Measurements from ENCODE around the gene CHRND. TPM values are rescaled to one million over a fixed set of nuclear protein-coding genes. Genes with fewer than 3 reads are reported as not detected.

CHRND gene
- total and polyA plus RNA-seq, 2 of the 8 experiments (the other 6 are each of a cell fraction or from before 2014, with no cell fraction given): 0.24 TPM; not detected in 1

DNA sequence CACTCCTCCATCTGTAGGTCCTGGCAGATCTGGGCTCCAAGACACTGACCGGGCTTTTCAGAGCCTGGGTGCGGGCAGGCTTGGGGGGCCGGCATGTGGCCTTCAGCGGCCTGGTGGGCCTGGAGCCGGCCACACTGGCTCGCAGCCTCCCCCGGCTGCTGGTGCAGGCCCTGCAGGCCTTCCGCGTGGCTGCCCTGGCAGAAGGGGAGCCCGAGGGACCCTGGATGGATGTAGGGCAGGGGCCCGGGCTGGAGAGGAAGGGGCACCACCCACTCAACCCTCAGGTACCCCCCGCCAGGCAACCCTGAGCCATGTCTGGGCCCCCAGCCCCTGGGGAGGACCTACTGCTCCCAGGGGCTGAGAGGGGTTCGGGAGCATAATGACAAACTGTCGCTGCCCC lies 761 bp upstream of the CHRND start:
- H4K8ac ChIP-seq (ENCODE audit: extremely low read depth, insufficient read depth, low read length): no peak overlapping the region; the same call in 1 of the 2 replicates
- no peak overlapping the region for H3K23ac ChIP-seq (ENCODE audit: insufficient read length)
- H4K91ac ChIP-seq (replicated peaks; ENCODE audit: insufficient read length, low read length): no peak overlapping the region
- no peak overlapping the region for H3K14ac ChIP-seq (ENCODE audit: insufficient read length)
- peaks cover 3 to 4% of the 10 kb centered on the region in 2 experiments for H4K20me1 ChIP-seq (replicated peaks in 1 of 2; ENCODE audit: control insufficient read depth in 1 of 2, insufficient read depth in 2 of 2, low read length in 2 of 2)
- peaks cover 19 to 48% (median 37%) of the 10 kb centered on the region in 4 experiments for H3K27me3 ChIP-seq (replicated peaks in 1 of 4; ENCODE audit: control insufficient read depth in 3 of 4, extremely low read depth in 1 of 4, insufficient read depth in 3 of 4, low read length in 3 of 4)
- no peak overlapping the region for H3K18ac ChIP-seq (ENCODE audit: extremely low read depth, low read length)
- H2BK15ac ChIP-seq (ENCODE audit: low read length): no peak overlapping the region
- no peak overlapping the region for H3K4me2 ChIP-seq (ENCODE audit: insufficient read depth in 1 of 2, low read depth in 2 of 2, low read length in 2 of 2)
- H3K36me3 ChIP-seq (ENCODE audit: control insufficient read depth in 2 of 4, insufficient read depth in 4 of 4, low read length in 3 of 4): no peaks in the 10 kb centered on the region
- no peak overlapping the region for H3K4ac ChIP-seq (replicated peaks; ENCODE audit: insufficient read length, low read depth, low read length)
- H3K9ac ChIP-seq (replicated peaks in 1 of 4; ENCODE audit: extremely low read depth in 1 of 4, low read depth in 3 of 4, low read length in 3 of 4): no peak overlapping the region
- H3K9me3 ChIP-seq (ENCODE audit: insufficient read depth in 2 of 2, low read depth in 1 of 2, low read length in 1 of 2): no peaks in the 10 kb centered on the region
- WGBS, 2 experiments (ENCODE audit: extremely low coverage in 1 of 2, insufficient coverage in 1 of 2, insufficient read length in 1 of 2, insufficient replicate concordance in 2 of 2, low coverage in 1 of 2, low lambda C conversion rate in 2 of 2, missing lambda C conversion rate in 1 of 2): 78% methylated on average over 7 of the region's 14 CpGs; no CpG with 5 or more reads in 1 of the 2 experiments
- H3K79me1 ChIP-seq (ENCODE audit: low read depth, low read length): no peaks in the 10 kb centered on the region
- no peak overlapping the region for H2AFZ ChIP-seq (ENCODE audit: low read length)
- H2BK120ac ChIP-seq (replicated peaks; ENCODE audit: low read depth, low read length): no peak overlapping the region
- no peak for DNase-seq (ENCODE audit: low read depth in 1 of 2, low spot score in 2 of 2)
- H2AK5ac ChIP-seq (ENCODE audit: low read depth, low read length): no peak overlapping the region
- H2BK5ac ChIP-seq (ENCODE audit: low read depth, low read length): no peak overlapping the region
- H2BK20ac ChIP-seq (ENCODE audit: low read length): no peak overlapping the region
- TF ChIP-seq KDM5A (IDR thresholded peaks at IDR 0.05; ENCODE audit: low read length) (no peak), EZH2 (IDR thresholded peaks at IDR 0.05; ENCODE audit: low read depth, low read length, severe bottlenecking) (no peak), SIN3A (conservative IDR thresholded peaks at IDR 0.05 in 1 of 2, IDR thresholded peaks at IDR 0.05 in 1 of 2; ENCODE audit: low read depth in 1 of 2, low read length in 2 of 2) (no peak), JUND (IDR thresholded peaks at IDR 0.05; ENCODE audit: low read length) (no peak), YY1 (IDR thresholded peaks at IDR 0.05; ENCODE audit: low read depth, low read length) (no peak)
- H2BK12ac ChIP-seq (ENCODE audit: low read depth, low read length): no peak overlapping the region
- no peaks in the 10 kb centered on the region for H3K79me2 ChIP-seq (ENCODE audit: control insufficient read depth in 1 of 2, insufficient read depth in 2 of 2, low read length in 2 of 2)
- H4K5ac ChIP-seq (ENCODE audit: insufficient read length, low read depth, low read length): no peak overlapping the region
- ChIA-PET CTCF (ENCODE audit: partially characterized antibody) (interaction anchor here (1.3 to 10.6 kb wide), 3 partner anchors 12 to 78 kb away, joined by 3 to 176 read pairs (median 21); no protein-coding TSS in a partner anchor), POLR2A (ENCODE audit: partially characterized antibody) (interaction anchor here (1.9 kb wide), 1 partner anchor 10 kb away, joined by 5 read pairs; no protein-coding TSS in a partner anchor)
- peaks cover 10% of the 10 kb centered on the region; the same call in 1 of the 2 replicates for H3K23me2 ChIP-seq (ENCODE audit: low read depth, low read length)
- no peak overlapping the region for H3K4me3 ChIP-seq (ENCODE audit: extremely low read depth in 1 of 4, insufficient read depth in 2 of 4, low read depth in 3 of 4, low read length in 4 of 4)
- H3K56ac ChIP-seq (replicated peaks; ENCODE audit: insufficient read length, low read depth, low read length): no peak overlapping the region
- no peak for FAIRE-seq
- no peak overlapping the region for H3K27ac ChIP-seq (ENCODE audit: low read depth, low read length)
- H3K4me1 ChIP-seq (replicated peaks in 1 of 4; ENCODE audit: control insufficient read depth in 3 of 4, insufficient read depth in 4 of 4, low read length in 3 of 4): peaks cover 0 to 22% (median 9%) of the 10 kb centered on the region in 4 experiments; a peak in 6 of 7 replicates
